PC-3 (cell line): Measurements from ENCODE around the gene BICRA. TPM values are rescaled to one million over a fixed set of nuclear protein-coding genes. Genes with fewer than 3 reads are reported as not detected.

Source experiments
- ATAC-seq: fragments of 200-7000 bp; cut with Tn5 transposase; 2 replicates; pipeline ENCODE4 v1.9.1; 2020; ENCODE audit warnings: mild to moderate bottlenecking, moderate library complexity
- BruUV-seq: library from RNA; stranded (reverse); fragments of 400-500 nt; replicated peaks from 2 replicates; lab custom pipeline; 2021; lab: Mats Ljungman, UMichigan
- CTCF ChIA-PET: fragments of 300-600 bp; sonication (Branson Sonifier 250); formaldehyde crosslinking; loops from one replicate; lab custom pipeline; 2022; ENCODE audit warnings: antibody characterized with exemption; lab: Charles Lee
- POLR2A ChIA-PET: fragments of 300-600 bp; sonication (Branson Sonifier 250); formaldehyde crosslinking; loops from one replicate; lab custom pipeline; 2022; ENCODE audit warnings: antibody characterized with exemption; ENCODE audit not compliant: unreplicated experiment; lab: Charles Lee
- DNase-seq: peaks from one replicate; pipeline ENCODE4 v3.0.0-alpha.2; 2015
- H2AFZ ChIP-seq: fragments of 300-600 bp; sonication (generic); 2 replicates; pipeline ENCODE4 v1.6.0; 2016; ENCODE audit warnings: antibody characterized with exemption, low read length
- H3F3A ChIP-seq: fragments of 300-600 bp; sonication (generic); one replicate; pipeline ENCODE4 v1.6.0; 2017; ENCODE audit warnings: antibody characterized with exemption, low read length, control low read depth, mild to moderate bottlenecking; ENCODE audit not compliant: unreplicated experiment
- H3K27ac ChIP-seq: fragments of 300-600 bp; sonication (generic); 2 replicates; pipeline ENCODE4 v1.5.1; 2016; ENCODE audit warnings: mild to moderate bottlenecking, low read length
- H3K27me3 ChIP-seq: fragments of 300-600 bp; sonication (generic); 2 replicates; pipeline ENCODE4 v1.6.1; 2016; ENCODE audit warnings: low read length, mixed read lengths
- H3K36me3 ChIP-seq: fragments of 300-600 bp; sonication (generic); 2 replicates; pipeline ENCODE4 v1.6.1; 2016; ENCODE audit warnings: low read depth, mixed run types, low read length, mixed read lengths
- H3K4me1 ChIP-seq: fragments of 300-600 bp; sonication (generic); 2 replicates; pipeline ENCODE4 v1.5.1; 2016; ENCODE audit warnings: low read length; ENCODE audit not compliant: insufficient read depth
- H3K4me2 ChIP-seq: fragments of 300-600 bp; sonication (generic); 2 replicates; pipeline ENCODE4 v1.6.0; 2016; ENCODE audit warnings: low read length
- H3K4me3 ChIP-seq: fragments of 300-600 bp; sonication (generic); 2 replicates; pipeline ENCODE4 v1.5.1; 2016; ENCODE audit warnings: mild to moderate bottlenecking, low read length, mixed read lengths
- H3K79me2 ChIP-seq: fragments of 300-600 bp; sonication (generic); 2 replicates; pipeline ENCODE4 v1.6.1; 2017; ENCODE audit warnings: low read length, mixed read lengths
- H3K9ac ChIP-seq: fragments of 300-600 bp; sonication (generic); 2 replicates; pipeline ENCODE4 v1.6.0; 2016; ENCODE audit warnings: mild to moderate bottlenecking, low read length
- H3K9me2 ChIP-seq: fragments of 300-600 bp; sonication (generic); replicated peaks from 2 replicates; pipeline ENCODE4 v1.6.1; 2016; ENCODE audit warnings: mixed run types, low read length, mixed read lengths
- H3K9me3 ChIP-seq: fragments of 300-600 bp; sonication (generic); 2 replicates; pipeline ENCODE4 v1.6.1; 2016; ENCODE audit warnings: low read length, mixed read lengths
- H4K20me1 ChIP-seq: fragments of 300-600 bp; sonication (generic); 2 replicates; pipeline ENCODE4 v1.6.1; 2016; ENCODE audit warnings: low read length, mixed read lengths
- EZH2 ChIP-seq: fragments of 300-600 bp; sonication (generic); IDR thresholded peaks from one replicate; pipeline ENCODE4 v1.6.1; 2017; ENCODE audit warnings: antibody characterized with exemption, mild to moderate bottlenecking, low read length; ENCODE audit not compliant: unreplicated experiment
- EZH2phosphoT487 ChIP-seq: fragments of 300-600 bp; sonication (generic); IDR thresholded peaks from 2 replicates; pipeline ENCODE4 v1.6.1; 2018; ENCODE audit warnings: mild to moderate bottlenecking, antibody characterized with exemption, low read length, borderline replicate concordance
- intact Hi-C: fragments of 100-400 bp; cut with micrococcal nuclease; formaldehyde crosslinking; loops from 2 replicates; pipeline ENCODE4 v1.9.0; 2023
- total RNA-seq: library from RNA; depleted of rRNA; stranded (reverse); fragments of >200 nt; gene quantifications from 2 replicates; pipeline ENCODE4 v1.2.3, GENCODE V29; 2014
- TF ChIP-seq, protein P1 (sequence below): fragments of 300-600 bp; sonication (generic); conservative IDR thresholded peaks from 2 replicates; pipeline ENCODE4 v1.5.1; 2017; ENCODE audit warnings: antibody characterized with exemption, low read depth, mild to moderate bottlenecking, low read length

Gene BICRA
- total RNA-seq, 1 experiment from 2014 or later: 1.2 TPM

DNA sequence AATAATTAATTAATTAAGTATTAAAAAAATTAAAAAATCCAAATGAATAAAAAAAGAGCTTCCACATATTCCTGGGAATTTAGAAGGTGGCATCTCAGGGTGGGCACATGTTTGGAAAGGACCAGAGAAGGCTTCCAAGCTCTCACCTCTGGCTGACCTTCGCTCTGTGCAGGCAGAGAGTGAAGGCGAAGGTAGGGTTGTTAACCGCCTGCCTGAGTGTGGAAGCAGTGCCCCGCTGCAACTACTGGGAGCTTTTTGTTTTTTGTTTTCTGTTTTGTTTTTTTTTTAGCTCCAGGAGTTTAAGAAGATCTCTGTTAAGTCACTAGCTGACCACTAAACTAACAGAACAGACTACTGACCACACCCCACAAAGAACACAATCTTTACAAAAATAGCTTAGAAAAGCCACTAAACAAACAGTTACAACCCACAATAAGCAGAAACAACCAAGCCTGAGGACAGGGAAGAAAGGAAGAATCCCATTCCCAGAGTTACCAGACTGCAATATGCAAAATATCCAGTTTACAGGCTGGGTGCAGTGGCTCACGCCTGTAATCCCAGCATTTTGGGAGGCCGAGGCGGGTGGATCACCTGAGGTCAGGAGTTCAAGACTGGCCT lies 47.4 kb upstream of the BICRA start:
- Histone ChIP-seq H3K27me3 (no peaks in the 10 kb centered on the region), H4K20me1 (no peaks in the 10 kb centered on the region), H3F3A (no peaks in the 10 kb centered on the region), H3K4me2 (peak overlapping the region; percentile 42), H3K4me3 (no peak overlapping the region), H3K9me3 (no peaks in the 10 kb centered on the region), H3K4me1 (peaks cover 20% of the 10 kb centered on the region; the same call in 1 of the 2 replicates), H3K36me3 (no peaks in the 10 kb centered on the region), H2AFZ (no peak overlapping the region), H3K9me2 (no peaks in the 10 kb centered on the region), H3K9ac (no peak overlapping the region), H3K79me2 (no peaks in the 10 kb centered on the region), H3K27ac (peak overlapping the region; percentile 61)
- ChIA-PET CTCF (interaction anchor here (0.6 to 1.0 kb wide), 2 partner anchors 21 to 146 kb away, joined by 3 to 5 read pairs; no protein-coding TSS in a partner anchor), POLR2A (interaction anchor here (0.6 to 0.7 kb wide), 2 partner anchors 307 to 499 kb away, joined by 4 to 19 read pairs; no protein-coding TSS in a partner anchor)
- TF ChIP-seq EZH2phosphoT487 (no peak), EZH2 (no peak)
- TF ChIP-seq, protein P1, sequence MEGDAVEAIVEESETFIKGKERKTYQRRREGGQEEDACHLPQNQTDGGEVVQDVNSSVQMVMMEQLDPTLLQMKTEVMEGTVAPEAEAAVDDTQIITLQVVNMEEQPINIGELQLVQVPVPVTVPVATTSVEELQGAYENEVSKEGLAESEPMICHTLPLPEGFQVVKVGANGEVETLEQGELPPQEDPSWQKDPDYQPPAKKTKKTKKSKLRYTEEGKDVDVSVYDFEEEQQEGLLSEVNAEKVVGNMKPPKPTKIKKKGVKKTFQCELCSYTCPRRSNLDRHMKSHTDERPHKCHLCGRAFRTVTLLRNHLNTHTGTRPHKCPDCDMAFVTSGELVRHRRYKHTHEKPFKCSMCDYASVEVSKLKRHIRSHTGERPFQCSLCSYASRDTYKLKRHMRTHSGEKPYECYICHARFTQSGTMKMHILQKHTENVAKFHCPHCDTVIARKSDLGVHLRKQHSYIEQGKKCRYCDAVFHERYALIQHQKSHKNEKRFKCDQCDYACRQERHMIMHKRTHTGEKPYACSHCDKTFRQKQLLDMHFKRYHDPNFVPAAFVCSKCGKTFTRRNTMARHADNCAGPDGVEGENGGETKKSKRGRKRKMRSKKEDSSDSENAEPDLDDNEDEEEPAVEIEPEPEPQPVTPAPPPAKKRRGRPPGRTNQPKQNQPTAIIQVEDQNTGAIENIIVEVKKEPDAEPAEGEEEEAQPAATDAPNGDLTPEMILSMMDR: no peak
- peak; percentile 93 for ATAC-seq
- BruUV-seq: no TSS peak
- DNase-seq: peak; percentile 71
- intact Hi-C loops: loop anchor here (1.0 to 5.0 kb wide), 2 partner anchors 39 to 44 kb away; partner anchors contain the start of gene NAPA

DNA sequence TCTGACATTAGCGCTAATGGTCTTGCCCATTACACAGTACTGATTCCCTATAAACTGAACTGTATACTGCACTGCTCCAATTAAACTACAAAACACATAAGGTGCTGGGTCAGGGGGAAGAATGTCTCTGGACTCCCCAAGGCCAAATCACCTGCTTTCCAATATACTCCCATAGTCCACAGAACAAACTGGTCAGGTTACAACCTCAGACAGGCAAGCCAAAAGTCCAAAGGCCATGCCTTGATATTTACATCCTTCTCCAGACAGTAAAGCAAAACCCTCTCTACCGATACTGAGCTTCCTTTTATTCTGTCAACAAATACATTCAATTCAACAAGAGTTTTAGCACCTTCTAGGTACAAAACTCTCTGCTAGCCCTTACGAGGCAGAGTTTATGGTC lies 44.9 kb upstream of the BICRA start:
- DNase-seq (no peak), ATAC-seq (no peak)
- intact Hi-C loops: loop anchor here (5.0 kb wide), 1 partner anchor 47 kb away; the partner anchor contains the start of gene NAPA
- no peak overlapping the region for H3K27ac ChIP-seq
- no peaks in the 10 kb centered on the region for H4K20me1 ChIP-seq
- H3K9me2 ChIP-seq: no peaks in the 10 kb centered on the region
- no peaks in the 10 kb centered on the region for H3K36me3 ChIP-seq
- H3K27me3 ChIP-seq: no peaks in the 10 kb centered on the region
- no peaks in the 10 kb centered on the region for H3F3A ChIP-seq
- no peak overlapping the region for H3K4me3 ChIP-seq
- peaks cover 20% of the 10 kb centered on the region; the same call in 1 of the 2 replicates for H3K4me1 ChIP-seq
- H3K4me2 ChIP-seq: no peak overlapping the region
- no peak overlapping the region for H2AFZ ChIP-seq
- H3K9ac ChIP-seq: no peak overlapping the region
- ChIA-PET POLR2A (no interaction called here), CTCF (no interaction called here)
- H3K79me2 ChIP-seq: no peaks in the 10 kb centered on the region
- TF ChIP-seq, protein P1: no peak
- TF ChIP-seq EZH2 (no peak), EZH2phosphoT487 (no peak)
- BruUV-seq: no TSS peak
- H3K9me3 ChIP-seq: no peaks in the 10 kb centered on the region

DNA sequence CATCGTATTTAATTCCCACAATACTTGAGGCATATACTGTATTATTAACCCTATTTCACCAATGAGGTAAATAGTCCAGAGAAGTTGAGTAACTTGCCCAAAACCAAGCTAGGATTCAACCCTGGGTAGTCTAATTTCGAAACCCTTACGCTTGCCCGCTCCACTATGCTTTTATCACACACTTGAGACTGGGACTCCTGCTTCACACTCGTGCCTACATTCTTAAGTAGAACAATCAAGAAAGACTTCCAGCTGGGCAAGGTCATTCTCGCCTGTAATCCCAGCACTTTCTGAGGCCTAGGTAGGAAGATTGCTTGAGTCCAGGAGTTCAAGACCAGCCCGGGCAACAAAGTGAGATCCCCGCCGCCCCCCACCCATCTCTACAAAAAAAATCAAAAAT lies 39.6 kb upstream of the BICRA start:
- Histone ChIP-seq H3K9ac (no peak overlapping the region), H3F3A (no peaks in the 10 kb centered on the region), H3K9me2 (no peaks in the 10 kb centered on the region), H3K4me3 (no peak overlapping the region), H3K27me3 (no peaks in the 10 kb centered on the region), H3K27ac (no peak overlapping the region), H3K9me3 (no peaks in the 10 kb centered on the region), H3K36me3 (no peaks in the 10 kb centered on the region), H3K79me2 (no peaks in the 10 kb centered on the region), H3K4me1 (no peaks in the 10 kb centered on the region), H4K20me1 (no peaks in the 10 kb centered on the region), H2AFZ (no peak overlapping the region), H3K4me2 (no peak overlapping the region)
- ATAC-seq (no peak), DNase-seq (no peak)
- TF ChIP-seq EZH2phosphoT487 (no peak), EZH2 (no peak)
- TF ChIP-seq, protein P1: no peak
- BruUV-seq: no TSS peak
- intact Hi-C loops: no loop called here
- POLR2A ChIA-PET: no interaction called here
- CTCF ChIA-PET: no interaction called here
